ENCODE data around the gene PERM1.

Gene PERM1

GRCh38 chr1:1021010-1021919 is 39.4 kb upstream of the PERM1 start:
- Histone ChIP-seq H3F3A (ENCODE audit: control insufficient read depth, insufficient read depth) (no peaks in the 10 kb centered on the region), H3K27ac (ENCODE audit: low read depth, low read length) (no peak overlapping the region), H3K27me3 (ENCODE audit: control insufficient read depth, low read length) (peaks cover 39% of the 10 kb centered on the region), H3K79me2 (ENCODE audit: control insufficient read depth, low read length) (no peaks in the 10 kb centered on the region), H3K36me3 (ENCODE audit: control insufficient read depth, low read length) (no peaks in the 10 kb centered on the region), H3K4me1 (ENCODE audit: control insufficient read depth, low read length) (no peaks in the 10 kb centered on the region; the same call in 1 of the 2 replicates), H3K9me3 (ENCODE audit: control insufficient read depth, insufficient read depth, low read length) (no peaks in the 10 kb centered on the region), H3K9me2 (replicated peaks; ENCODE audit: control insufficient read depth, low read length) (no peaks in the 10 kb centered on the region), H3K4me3 (ENCODE audit: low read length) (no peak overlapping the region), H3K4me2 (ENCODE audit: low read length) (no peak overlapping the region), H4K20me1 (ENCODE audit: control insufficient read depth, insufficient read depth, low read depth, low read length) (no peaks in the 10 kb centered on the region)
- TF ChIP-seq CTCF (IDR thresholded peaks at IDR 0.05; ENCODE audit: low read depth, low read length, poor library complexity, severe bottlenecking) (no peak), EZH2phosphoT487 (IDR thresholded peaks at IDR 0.05; ENCODE audit: borderline replicate concordance, low read length) (no peak; the same call in 1 of the 2 replicates)

GRCh38 chr1:1020415-1021009 is 38.6 kb upstream of the PERM1 start:
- Histone ChIP-seq H3K27ac (ENCODE audit: low read depth, low read length) (no peak overlapping the region), H3K9me2 (replicated peaks; ENCODE audit: control insufficient read depth, low read length) (no peaks in the 10 kb centered on the region), H3K4me2 (ENCODE audit: low read length) (peak overlapping the region; percentile 56), H3K9me3 (ENCODE audit: control insufficient read depth, insufficient read depth, low read length) (no peaks in the 10 kb centered on the region), H3K79me2 (ENCODE audit: control insufficient read depth, low read length) (no peaks in the 10 kb centered on the region), H3K36me3 (ENCODE audit: control insufficient read depth, low read length) (no peaks in the 10 kb centered on the region), H3K27me3 (ENCODE audit: control insufficient read depth, low read length) (peaks cover 37% of the 10 kb centered on the region), H3K4me1 (ENCODE audit: control insufficient read depth, low read length) (no peaks in the 10 kb centered on the region; the same call in 1 of the 2 replicates), H3K4me3 (ENCODE audit: low read length) (peak overlapping the region; percentile 60), H4K20me1 (ENCODE audit: control insufficient read depth, insufficient read depth, low read depth, low read length) (no peaks in the 10 kb centered on the region), H3F3A (ENCODE audit: control insufficient read depth, insufficient read depth) (no peaks in the 10 kb centered on the region)
- TF ChIP-seq CTCF (IDR thresholded peaks at IDR 0.05; ENCODE audit: low read depth, low read length, poor library complexity, severe bottlenecking) (no peak), EZH2phosphoT487 (IDR thresholded peaks at IDR 0.05; ENCODE audit: borderline replicate concordance, low read length) (peak; percentile 59; the same call in 1 of the 2 replicates)

- Histone ChIP-seq H4K20me1 (ENCODE audit: control insufficient read depth, insufficient read depth, low read depth, low read length) (no peaks in the 10 kb centered on the region), H3K4me2 (ENCODE audit: low read length) (peak within 1 kb of the TSS; percentile 56), H3K4me3 (ENCODE audit: low read length) (peak within 1 kb of the TSS; percentile 60), H3K36me3 (ENCODE audit: control insufficient read depth, low read length) (no peaks in the 10 kb centered on the region), H3K9me2 (replicated peaks; ENCODE audit: control insufficient read depth, low read length) (no peaks in the 10 kb centered on the region), H3F3A (ENCODE audit: control insufficient read depth, insufficient read depth) (no peaks in the 10 kb centered on the region), H3K4me1 (ENCODE audit: control insufficient read depth, low read length) (no peaks in the 10 kb centered on the region; the same call in 1 of the 2 replicates), H3K79me2 (ENCODE audit: control insufficient read depth, low read length) (no peaks in the 10 kb centered on the region), H3K27me3 (ENCODE audit: control insufficient read depth, low read length) (peaks cover 37% of the 10 kb centered on the region), H3K9me3 (ENCODE audit: control insufficient read depth, insufficient read depth, low read length) (no peaks in the 10 kb centered on the region), H3K27ac (ENCODE audit: low read depth, low read length) (no peak within 1 kb of the TSS)
- no peak for TF ChIP-seq EZH2phosphoT487 (IDR thresholded peaks at IDR 0.05; ENCODE audit: borderline replicate concordance, low read length)
- no peak for TF ChIP-seq CTCF (IDR thresholded peaks at IDR 0.05; ENCODE audit: low read depth, low read length, poor library complexity, severe bottlenecking)
Observed at GRCh38 chr1:1020000-1020404, 38.1 kb upstream of the PERM1 start, which contains the start of gene AGRN. Gene AGRN (plus strand): TSS chr1:1020120. CDS start chr1:1020173, 53 bp downstream.

Data from DOHH2 (cell line).